GM23248 (cell line): ENCODE results near the gene NUFIP1.

ENCODE experiments used
- EZH2 ChIP-seq: fragments of 200-600 bp; sonication (generic); IDR thresholded peaks from 2 replicates; pipeline ENCODE4 v1.6.1; 2018; ENCODE audit warnings: antibody characterized with exemption, mild to moderate bottlenecking; ENCODE audit not compliant: insufficient read depth, poor library complexity, severe bottlenecking
- EZH2phosphoT487 ChIP-seq: fragments of 200-600 bp; sonication (generic); IDR thresholded peaks from 2 replicates; pipeline ENCODE4 v1.6.1; 2018; ENCODE audit warnings: antibody characterized with exemption, moderate library complexity, mild to moderate bottlenecking, low read depth; ENCODE audit not compliant: insufficient read depth

DNA sequence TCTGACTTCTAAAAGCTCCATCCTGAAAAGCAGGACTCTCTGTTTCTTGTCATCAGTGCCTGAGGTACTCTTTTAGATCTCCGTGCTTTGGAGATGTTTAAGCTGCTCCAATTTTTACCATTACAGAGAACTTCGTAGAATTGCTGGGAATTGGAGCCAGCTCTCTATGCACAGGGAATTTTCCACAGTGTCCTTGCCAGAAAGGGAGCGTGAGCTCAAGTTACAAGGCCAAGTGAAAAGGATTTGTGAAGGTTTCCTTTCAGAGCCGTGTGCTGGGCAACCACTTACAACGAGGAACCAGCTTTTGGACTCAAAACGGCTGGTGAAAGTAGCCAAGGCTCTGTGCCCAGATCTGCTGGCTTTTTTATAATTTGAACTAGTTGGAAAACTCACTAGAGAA is 82.6 kb downstream of the NUFIP1 start:
- no peak for TF ChIP-seq EZH2phosphoT487
- TF ChIP-seq EZH2, result no peak
